Measurements from ENCODE around the gene DPEP2. TPM values are rescaled to one million over a fixed set of nuclear protein-coding genes. Genes with fewer than 3 reads are reported as not detected.
A peak's percentile ranks its signal among the peaks of the same experiment; 100 is the strongest.

DPEP2 gene
- total and polyA plus RNA-seq, 10 of the 15 experiments (the other 5 are each of a cell fraction or from before 2014, with no cell fraction given): 0.04 to 4.0 (median 2.1) TPM

DNA sequence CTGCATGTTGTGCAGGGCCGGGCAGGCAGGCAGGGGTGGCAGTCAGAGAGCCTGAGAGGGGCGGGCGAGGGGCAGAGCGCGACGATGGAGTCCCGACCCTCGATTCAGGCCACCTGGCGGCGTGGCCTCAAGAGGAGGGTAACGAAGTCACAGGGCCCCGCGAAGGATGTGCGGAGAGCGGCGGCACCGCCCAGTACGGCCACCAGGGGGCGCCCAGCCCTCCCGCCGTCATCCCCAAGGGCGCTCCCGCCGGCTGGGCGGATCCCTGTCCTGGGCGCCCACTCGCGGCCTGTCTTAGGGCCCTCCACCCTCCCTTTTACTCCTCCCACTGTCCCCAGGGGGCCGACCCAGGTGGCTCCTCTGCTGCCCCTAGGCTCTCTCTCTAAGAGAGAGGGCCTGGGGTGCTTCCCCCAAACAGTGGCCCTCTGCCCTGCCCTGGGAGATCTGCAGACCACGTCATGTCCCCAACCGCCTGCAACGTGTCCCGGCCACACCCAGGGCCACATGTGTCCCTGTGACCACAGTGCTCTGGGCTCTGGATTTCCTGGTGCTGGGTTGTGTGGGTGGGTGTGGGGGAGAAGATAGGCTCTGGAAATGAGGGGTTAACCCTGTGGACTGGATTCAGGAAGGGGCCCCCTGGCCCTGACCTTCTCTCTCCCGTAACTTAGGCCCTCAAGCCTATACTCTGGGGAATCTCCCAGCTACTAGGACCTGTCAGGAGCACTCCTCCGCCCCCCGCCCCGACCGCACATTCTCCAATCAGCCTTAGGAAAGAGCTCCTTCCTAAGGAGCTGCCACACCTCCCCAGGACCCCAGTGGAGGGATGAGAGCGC is 5.9 kb downstream of the DPEP2 start (continued):
- TF ChIP-seq, protein P1, sequence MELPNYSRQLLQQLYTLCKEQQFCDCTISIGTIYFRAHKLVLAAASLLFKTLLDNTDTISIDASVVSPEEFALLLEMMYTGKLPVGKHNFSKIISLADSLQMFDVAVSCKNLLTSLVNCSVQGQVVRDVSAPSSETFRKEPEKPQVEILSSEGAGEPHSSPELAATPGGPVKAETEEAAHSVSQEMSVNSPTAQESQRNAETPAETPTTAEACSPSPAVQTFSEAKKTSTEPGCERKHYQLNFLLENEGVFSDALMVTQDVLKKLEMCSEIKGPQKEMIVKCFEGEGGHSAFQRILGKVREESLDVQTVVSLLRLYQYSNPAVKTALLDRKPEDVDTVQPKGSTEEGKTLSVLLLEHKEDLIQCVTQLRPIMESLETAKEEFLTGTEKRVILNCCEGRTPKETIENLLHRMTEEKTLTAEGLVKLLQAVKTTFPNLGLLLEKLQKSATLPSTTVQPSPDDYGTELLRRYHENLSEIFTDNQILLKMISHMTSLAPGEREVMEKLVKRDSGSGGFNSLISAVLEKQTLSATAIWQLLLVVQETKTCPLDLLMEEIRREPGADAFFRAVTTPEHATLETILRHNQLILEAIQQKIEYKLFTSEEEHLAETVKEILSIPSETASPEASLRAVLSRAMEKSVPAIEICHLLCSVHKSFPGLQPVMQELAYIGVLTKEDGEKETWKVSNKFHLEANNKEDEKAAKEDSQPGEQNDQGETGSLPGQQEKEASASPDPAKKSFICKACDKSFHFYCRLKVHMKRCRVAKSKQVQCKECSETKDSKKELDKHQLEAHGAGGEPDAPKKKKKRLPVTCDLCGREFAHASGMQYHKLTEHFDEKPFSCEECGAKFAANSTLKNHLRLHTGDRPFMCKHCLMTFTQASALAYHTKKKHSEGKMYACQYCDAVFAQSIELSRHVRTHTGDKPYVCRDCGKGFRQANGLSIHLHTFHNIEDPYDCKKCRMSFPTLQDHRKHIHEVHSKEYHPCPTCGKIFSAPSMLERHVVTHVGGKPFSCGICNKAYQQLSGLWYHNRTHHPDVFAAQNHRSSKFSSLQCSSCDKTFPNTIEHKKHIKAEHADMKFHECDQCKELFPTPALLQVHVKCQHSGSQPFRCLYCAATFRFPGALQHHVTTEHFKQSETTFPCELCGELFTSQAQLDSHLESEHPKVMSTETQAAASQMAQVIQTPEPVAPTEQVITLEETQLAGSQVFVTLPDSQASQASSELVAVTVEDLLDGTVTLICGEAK (IDR thresholded peaks at IDR 0.05; ENCODE audit: borderline replicate concordance): no peak
- no peak for TF ChIP-seq ZZZ3 (IDR thresholded peaks at IDR 0.05; ENCODE audit: control insufficient read depth, insufficient read length, low read depth)
- TF ChIP-seq PML (IDR thresholded peaks at IDR 0.05; ENCODE audit: low read length): no peak
- TF ChIP-seq CBX3 (IDR thresholded peaks at IDR 0.05; ENCODE audit: borderline replicate concordance, low read depth): no peak
- TF ChIP-seq ASH2L (IDR thresholded peaks at IDR 0.05; ENCODE audit: borderline replicate concordance, low read depth): no peak
- TF ChIP-seq BCLAF1 (IDR thresholded peaks at IDR 0.05): no peak
- TF ChIP-seq SIN3A (IDR thresholded peaks at IDR 0.05; ENCODE audit: low read depth, low read length): peak; percentile 43; the same call in 1 of the 2 replicates
- TF ChIP-seq, protein P2, sequence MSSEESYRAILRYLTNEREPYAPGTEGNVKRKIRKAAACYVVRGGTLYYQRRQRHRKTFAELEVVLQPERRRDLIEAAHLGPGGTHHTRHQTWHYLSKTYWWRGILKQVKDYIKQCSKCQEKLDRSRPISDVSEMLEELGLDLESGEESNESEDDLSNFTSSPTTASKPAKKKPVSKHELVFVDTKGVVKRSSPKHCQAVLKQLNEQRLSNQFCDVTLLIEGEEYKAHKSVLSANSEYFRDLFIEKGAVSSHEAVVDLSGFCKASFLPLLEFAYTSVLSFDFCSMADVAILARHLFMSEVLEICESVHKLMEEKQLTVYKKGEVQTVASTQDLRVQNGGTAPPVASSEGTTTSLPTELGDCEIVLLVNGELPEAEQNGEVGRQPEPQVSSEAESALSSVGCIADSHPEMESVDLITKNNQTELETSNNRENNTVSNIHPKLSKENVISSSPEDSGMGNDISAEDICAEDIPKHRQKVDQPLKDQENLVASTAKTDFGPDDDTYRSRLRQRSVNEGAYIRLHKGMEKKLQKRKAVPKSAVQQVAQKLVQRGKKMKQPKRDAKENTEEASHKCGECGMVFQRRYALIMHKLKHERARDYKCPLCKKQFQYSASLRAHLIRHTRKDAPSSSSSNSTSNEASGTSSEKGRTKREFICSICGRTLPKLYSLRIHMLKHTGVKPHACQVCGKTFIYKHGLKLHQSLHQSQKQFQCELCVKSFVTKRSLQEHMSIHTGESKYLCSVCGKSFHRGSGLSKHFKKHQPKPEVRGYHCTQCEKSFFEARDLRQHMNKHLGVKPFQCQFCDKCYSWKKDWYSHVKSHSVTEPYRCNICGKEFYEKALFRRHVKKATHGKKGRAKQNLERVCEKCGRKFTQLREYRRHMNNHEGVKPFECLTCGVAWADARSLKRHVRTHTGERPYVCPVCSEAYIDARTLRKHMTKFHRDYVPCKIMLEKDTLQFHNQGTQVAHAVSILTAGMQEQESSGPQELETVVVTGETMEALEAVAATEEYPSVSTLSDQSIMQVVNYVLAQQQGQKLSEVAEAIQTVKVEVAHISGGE (CRISPR knock-in tag; IDR thresholded peaks at IDR 0.05): no peak
- TF ChIP-seq FOXM1 (IDR thresholded peaks at IDR 0.05; ENCODE audit: low read depth, low read length): no peak
- no peak for TF ChIP-seq ETV6 (conservative IDR thresholded peaks at IDR 0.05 in 1 of 2, IDR thresholded peaks at IDR 0.05 in 1 of 2; ENCODE audit: borderline replicate concordance in 1 of 2, low read depth in 1 of 2)
- TF ChIP-seq CREM (IDR thresholded peaks at IDR 0.05; ENCODE audit: low read depth): 0 out of 2 replicates have a peak, but pooled peaks have one; percentile 45
- no peak for TF ChIP-seq TAF1 (IDR thresholded peaks at IDR 0.05; ENCODE audit: borderline replicate concordance, low read depth, low read length)
- no peak for TF ChIP-seq EP300 (IDR thresholded peaks at IDR 0.05; ENCODE audit: borderline replicate concordance in 1 of 2, control insufficient read depth in 1 of 2, low read depth in 2 of 2, low read length in 2 of 2)
- TF ChIP-seq, protein P3, sequence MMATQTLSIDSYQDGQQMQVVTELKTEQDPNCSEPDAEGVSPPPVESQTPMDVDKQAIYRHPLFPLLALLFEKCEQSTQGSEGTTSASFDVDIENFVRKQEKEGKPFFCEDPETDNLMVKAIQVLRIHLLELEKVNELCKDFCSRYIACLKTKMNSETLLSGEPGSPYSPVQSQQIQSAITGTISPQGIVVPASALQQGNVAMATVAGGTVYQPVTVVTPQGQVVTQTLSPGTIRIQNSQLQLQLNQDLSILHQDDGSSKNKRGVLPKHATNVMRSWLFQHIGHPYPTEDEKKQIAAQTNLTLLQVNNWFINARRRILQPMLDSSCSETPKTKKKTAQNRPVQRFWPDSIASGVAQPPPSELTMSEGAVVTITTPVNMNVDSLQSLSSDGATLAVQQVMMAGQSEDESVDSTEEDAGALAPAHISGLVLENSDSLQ (IDR thresholded peaks at IDR 0.05): 0 out of 2 replicates have a peak, but pooled peaks have one; percentile 33

Data from GM12878 (cell line).